Tibial nerve (tissue), 3 donors: ENCODE results near the gene HNF4A.

Experiments
- CTCF ChIP-seq, 5 experiments: fragments of 200-600 bp in 3 of 5; fragments of 450-650 bp in 2 of 5; sonication (generic) in 3 of 5; IDR thresholded peaks; one replicate each; pipeline ENCODE4 v1.5.1; 2016 to 2019; ENCODE audit warnings: antibody characterized with exemption in 5 of 5, mild to moderate bottlenecking in 3 of 5, moderate library complexity in 2 of 5
- POLR2A ChIP-seq, 2 donors: fragments of 450-650 bp; IDR thresholded peaks; one replicate each; pipeline ENCODE4 v1.6.1; 2017; ENCODE audit warnings: antibody characterized with exemption in 2 of 2, mild to moderate bottlenecking in 2 of 2, moderate library complexity in 2 of 2

- TF ChIP-seq POLR2A (IDR thresholded peaks at IDR 0.05): no peak
- no peak for TF ChIP-seq CTCF (IDR thresholded peaks at IDR 0.05)
Observed at GRCh38 chr20:44395461-44396340, 40.2 kb downstream of the HNF4A start.
